Liver (tissue), 3 donors: Measurements from ENCODE around the gene NFATC1.
A peak's percentile ranks its signal among the peaks of the same experiment; 100 is the strongest.

Source experiments
- EGR1 ChIP-seq, 2 donors: IDR thresholded peaks; 2 replicates each; pipeline ENCODE4 v1.6.1; 2016 to 2018; ENCODE audit warnings: antibody characterized with exemption in 2 of 2, low read depth in 2 of 2
- FOXA1 ChIP-seq: IDR thresholded peaks from 2 replicates; pipeline ENCODE4 v1.6.1; 2016; ENCODE audit warnings: antibody characterized with exemption
- HNF4A ChIP-seq, 2 donors: conservative IDR thresholded peaks; 2 replicates each; pipeline ENCODE4 v1.6.1; 2016; ENCODE audit warnings: antibody characterized with exemption in 2 of 2, mild to moderate bottlenecking in 2 of 2
- NR2F2 ChIP-seq: IDR thresholded peaks from 2 replicates; pipeline ENCODE4 v1.6.1; 2016; ENCODE audit warnings: antibody characterized with exemption
- RAD21 ChIP-seq, 2 donors: IDR thresholded peaks; 2 replicates each; pipeline ENCODE4 v1.6.1; 2016; ENCODE audit warnings: antibody characterized with exemption in 2 of 2, mild to moderate bottlenecking in 2 of 2
- REST ChIP-seq: IDR thresholded peaks from 2 replicates; pipeline ENCODE4 v1.6.1; 2016; ENCODE audit warnings: antibody characterized with exemption, mild to moderate bottlenecking
- YY1 ChIP-seq: IDR thresholded peaks from 2 replicates; pipeline ENCODE4 v1.6.1; 2016; ENCODE audit warnings: antibody characterized with exemption, mild to moderate bottlenecking
- TF ChIP-seq, protein P1 (sequence below): fragments of 150-350 bp; IDR thresholded peaks from 2 replicates; pipeline ENCODE4 v1.5.1; 2017; ENCODE audit warnings: improper control_type of control experiment, low read depth, low read length; ENCODE audit not compliant: missing input control
- TF ChIP-seq, protein P2 (sequence below): IDR thresholded peaks from 2 replicates; pipeline ENCODE4 v1.6.1; 2016; ENCODE audit warnings: antibody characterized with exemption
- donor health status: healthy.
- donor health status: healthy.

DNA sequence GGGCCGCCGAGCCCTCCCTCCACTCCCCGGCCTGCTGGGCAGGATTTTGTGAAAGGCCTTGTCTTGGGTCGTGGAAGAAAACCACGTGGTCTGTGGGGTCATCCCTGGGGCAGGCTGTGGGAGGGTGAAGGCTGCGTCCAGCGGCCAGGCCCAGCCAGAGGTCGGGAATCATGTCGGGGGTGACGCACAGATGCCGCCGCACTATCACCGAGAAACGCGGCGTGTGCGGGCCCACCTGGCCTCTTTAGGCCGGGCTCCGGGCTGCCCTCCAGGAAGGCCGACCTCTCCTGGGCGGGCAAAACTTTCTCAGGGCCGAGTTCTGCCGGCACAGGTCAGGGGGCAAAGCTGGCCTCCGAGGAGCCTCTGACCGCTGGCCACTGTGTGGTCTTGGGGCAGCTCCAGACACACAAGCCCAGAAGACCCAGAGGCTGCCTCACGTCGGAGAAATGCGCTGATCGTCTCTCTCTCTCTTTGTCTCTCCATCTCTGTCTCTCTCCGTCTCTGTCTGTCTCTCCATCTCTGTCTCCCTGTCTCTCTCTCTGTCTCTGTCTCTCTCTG, 28.4 kb downstream of the NFATC1 start:
- TF ChIP-seq RAD21 (IDR thresholded peaks at IDR 0.05) (no peak), FOXA1 (no peak), NR2F2 (peak; percentile 77), EGR1 (IDR thresholded peaks at IDR 0.05; ENCODE audit: low read depth in 2 of 2) (no peak), HNF4A (conservative IDR thresholded peaks at IDR 0.05) (no peak), YY1 (no peak), REST (no peak)
- TF ChIP-seq, protein P1, sequence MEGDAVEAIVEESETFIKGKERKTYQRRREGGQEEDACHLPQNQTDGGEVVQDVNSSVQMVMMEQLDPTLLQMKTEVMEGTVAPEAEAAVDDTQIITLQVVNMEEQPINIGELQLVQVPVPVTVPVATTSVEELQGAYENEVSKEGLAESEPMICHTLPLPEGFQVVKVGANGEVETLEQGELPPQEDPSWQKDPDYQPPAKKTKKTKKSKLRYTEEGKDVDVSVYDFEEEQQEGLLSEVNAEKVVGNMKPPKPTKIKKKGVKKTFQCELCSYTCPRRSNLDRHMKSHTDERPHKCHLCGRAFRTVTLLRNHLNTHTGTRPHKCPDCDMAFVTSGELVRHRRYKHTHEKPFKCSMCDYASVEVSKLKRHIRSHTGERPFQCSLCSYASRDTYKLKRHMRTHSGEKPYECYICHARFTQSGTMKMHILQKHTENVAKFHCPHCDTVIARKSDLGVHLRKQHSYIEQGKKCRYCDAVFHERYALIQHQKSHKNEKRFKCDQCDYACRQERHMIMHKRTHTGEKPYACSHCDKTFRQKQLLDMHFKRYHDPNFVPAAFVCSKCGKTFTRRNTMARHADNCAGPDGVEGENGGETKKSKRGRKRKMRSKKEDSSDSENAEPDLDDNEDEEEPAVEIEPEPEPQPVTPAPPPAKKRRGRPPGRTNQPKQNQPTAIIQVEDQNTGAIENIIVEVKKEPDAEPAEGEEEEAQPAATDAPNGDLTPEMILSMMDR, result no peak
- TF ChIP-seq, protein P2, sequence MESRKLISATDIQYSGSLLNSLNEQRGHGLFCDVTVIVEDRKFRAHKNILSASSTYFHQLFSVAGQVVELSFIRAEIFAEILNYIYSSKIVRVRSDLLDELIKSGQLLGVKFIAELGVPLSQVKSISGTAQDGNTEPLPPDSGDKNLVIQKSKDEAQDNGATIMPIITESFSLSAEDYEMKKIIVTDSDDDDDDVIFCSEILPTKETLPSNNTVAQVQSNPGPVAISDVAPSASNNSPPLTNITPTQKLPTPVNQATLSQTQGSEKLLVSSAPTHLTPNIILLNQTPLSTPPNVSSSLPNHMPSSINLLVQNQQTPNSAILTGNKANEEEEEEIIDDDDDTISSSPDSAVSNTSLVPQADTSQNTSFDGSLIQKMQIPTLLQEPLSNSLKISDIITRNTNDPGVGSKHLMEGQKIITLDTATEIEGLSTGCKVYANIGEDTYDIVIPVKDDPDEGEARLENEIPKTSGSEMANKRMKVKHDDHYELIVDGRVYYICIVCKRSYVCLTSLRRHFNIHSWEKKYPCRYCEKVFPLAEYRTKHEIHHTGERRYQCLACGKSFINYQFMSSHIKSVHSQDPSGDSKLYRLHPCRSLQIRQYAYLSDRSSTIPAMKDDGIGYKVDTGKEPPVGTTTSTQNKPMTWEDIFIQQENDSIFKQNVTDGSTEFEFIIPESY, result no peak
